HG02610 (cell line): ENCODE measurements around the gene TDRD10.

Experiments
- ATAC-seq: cut with Tn5 transposase; IDR thresholded peaks from one replicate; pipeline ENCODE4 v1.9.1; 2021; ENCODE audit warnings: mild to moderate bottlenecking, moderate library complexity; ENCODE audit not compliant: unreplicated experiment

TDRD10 gene

DNA sequence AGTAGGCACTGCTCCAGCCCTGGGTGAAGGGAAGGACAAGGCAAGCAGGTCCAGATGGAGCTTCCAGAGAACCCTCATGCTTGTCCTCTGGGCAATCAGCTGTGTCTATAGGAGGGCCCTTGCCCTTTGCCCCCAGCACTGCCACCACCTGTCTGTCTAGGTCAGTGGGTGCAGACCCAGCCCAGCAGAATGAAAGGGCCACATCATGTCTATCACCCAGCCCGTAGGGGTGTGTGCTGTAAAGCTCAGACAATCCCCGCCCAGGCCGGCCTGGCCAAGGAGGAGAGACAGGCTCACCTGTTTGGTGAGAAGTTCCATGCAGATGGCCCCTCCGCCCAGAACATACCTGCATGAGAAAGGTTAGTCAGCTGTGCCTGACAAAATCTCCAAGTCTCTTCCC, 49.5 kb downstream of the TDRD10 start:
- ATAC-seq = no peak

DNA sequence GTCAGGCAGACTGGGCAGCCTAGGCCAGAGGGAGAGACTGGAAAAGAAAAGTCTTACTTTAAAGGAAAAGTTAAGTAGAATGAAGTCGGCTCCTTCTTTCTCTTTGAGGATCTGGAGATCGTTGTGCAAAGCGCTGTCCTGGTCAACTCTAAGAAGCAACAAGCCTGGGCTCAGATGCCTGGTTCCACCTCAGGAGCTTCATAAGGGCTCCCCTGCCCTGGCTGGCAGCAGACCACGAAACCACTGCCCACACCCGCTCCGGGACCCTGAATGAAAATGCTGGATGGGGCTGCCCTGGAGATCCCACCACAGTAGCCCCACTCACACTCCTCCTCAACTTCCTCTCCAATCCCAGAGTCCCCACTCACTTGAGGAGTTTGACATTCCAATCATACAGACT, 50.0 kb downstream of the TDRD10 start:
- ATAC-seq = no peak

DNA sequence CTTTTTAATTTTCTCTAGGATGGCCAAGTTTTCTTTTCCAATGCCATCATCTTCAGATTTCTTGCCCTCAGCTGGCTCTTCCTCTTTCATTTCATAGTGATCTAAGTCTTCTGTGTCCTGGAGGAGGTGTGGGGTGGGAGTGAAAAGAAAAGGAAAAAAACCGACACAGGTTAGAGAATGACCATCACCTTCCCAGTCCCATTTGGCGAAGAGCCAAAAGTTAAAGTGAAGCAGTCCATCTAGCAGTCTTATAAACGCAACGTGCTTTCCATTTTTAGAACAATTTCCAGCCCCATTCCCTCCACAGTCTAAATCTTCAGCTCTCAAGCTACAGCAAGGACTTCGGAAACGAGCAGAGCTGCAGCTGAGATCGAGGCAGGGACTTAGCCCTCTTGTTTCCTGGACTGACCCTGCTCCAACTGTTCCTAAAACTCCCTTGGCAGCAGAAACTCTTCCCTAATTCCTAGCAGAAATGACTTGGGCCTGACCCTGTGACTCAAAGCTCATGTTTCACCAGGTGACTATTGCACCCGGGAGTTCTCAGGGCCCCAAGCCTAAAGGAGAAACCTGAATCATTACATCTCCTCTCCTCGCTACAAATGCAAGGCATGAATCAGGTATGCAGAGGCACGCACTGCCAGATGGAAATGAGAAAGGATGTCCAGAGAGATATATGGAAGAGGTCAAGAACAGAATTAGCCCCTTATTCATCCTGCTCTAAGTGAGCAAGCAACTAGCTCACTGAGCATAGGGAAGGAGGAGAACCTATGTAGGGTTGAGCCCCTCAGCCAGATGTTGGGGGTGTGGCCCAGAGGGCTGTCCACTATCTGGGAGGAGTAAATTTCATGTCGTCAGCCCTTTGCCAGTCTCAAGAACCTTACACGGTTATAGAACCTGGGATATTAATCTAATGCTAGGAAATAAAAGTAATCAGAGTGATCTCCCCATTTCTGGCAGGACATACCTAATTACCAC, 51.3 kb downstream of the TDRD10 start:
- no peak for ATAC-seq

DNA sequence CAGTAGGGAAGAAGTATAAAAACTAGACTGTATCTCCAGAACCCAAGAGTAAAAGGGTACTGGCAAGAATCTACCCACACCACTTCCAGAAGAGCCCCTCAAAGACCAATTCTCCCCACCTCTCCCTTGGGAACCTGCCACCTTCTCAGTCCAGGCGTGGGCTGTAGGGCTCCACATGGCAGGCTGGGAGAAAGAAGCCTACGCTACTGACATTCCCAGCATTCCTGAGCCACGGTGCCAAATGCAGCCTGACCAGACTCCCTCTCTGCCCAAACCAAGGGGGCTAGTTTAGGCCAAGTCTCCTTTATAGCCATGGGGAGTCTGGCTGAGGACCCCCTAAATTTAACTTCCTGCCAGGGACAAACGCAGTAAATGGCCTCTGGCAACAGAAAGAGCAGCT, 54.4 kb downstream of the TDRD10 start:
- no peak for ATAC-seq

DNA sequence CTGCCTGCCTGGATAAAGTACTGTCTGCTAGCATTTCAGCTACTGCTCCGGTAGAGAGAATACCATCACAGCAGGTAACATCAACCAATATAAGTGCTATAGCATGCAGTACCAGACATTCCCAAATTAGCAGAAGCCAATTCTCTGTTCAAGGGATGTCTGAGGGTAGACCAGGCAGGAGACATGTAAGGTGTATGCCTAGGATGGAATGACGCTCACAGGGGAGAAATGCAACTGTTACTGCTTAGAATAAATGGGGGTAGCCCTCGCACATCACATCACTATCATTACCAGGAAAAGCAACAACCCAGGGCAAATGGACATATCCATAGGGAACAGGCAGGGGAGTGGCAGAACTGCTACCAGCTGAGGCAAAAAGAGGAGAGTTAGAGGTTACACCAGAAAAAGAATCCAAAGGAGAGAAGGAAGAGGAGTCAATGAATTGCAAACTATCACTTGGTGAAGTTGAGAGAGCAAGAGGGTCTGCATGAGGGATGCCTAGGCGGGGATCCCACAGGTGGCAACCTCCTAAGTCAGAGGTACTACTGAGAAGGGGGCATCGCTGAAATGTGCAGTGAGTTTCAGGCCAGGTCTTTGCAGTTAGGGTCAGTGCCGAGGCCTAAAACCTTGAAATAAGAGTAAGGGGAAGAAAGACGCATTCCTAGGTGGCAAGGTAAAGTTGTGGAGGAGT, 55.4 kb downstream of the TDRD10 start:
- ATAC-seq = no peak

DNA sequence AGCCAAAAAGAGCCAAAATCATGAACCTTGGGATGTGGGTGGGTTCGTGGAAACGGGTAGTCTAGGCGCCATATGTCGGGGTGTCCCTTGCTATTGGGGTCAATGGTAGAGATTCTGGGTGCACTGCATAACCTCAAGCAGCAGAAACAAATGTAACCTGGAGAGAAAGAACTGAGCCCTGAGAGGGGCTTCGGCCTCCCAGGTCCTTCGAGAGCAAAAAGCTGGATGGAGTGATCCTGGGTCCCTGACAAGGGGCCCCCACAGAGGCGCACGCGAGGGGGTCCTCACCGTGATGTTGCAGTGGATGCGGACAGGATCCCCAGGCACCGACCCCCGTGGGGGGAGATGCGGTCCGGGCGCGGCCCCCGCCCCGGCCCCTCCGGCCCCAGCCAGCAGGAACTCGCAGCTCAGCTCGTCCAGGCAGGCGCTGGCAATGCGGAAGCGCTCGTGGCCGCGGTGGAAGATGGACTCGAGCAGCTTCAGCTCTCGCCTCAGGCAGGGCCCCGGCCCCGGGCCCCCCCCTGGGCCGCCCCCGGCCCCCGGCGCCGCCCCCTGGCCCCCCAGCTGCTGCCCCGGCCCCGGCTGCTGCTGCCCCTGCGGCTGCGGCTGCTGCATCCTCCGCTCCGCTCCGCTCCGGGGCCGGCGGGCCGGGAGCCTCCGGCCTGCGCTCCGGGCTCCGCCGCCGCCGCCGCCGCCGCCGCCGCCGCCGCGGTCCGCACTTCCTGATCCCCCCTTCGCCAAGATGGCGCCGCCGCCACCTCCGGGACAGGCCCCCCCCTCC, 56.1 kb downstream of the TDRD10 start, which contains the start of gene UBE2Q1:
Gene UBE2Q1, minus strand, starts transcription at position 724 of the 781 bp plus-strand sequence. Its CDS starts 109 bp downstream, at position 615.
- peak; percentile 8 for ATAC-seq

DNA sequence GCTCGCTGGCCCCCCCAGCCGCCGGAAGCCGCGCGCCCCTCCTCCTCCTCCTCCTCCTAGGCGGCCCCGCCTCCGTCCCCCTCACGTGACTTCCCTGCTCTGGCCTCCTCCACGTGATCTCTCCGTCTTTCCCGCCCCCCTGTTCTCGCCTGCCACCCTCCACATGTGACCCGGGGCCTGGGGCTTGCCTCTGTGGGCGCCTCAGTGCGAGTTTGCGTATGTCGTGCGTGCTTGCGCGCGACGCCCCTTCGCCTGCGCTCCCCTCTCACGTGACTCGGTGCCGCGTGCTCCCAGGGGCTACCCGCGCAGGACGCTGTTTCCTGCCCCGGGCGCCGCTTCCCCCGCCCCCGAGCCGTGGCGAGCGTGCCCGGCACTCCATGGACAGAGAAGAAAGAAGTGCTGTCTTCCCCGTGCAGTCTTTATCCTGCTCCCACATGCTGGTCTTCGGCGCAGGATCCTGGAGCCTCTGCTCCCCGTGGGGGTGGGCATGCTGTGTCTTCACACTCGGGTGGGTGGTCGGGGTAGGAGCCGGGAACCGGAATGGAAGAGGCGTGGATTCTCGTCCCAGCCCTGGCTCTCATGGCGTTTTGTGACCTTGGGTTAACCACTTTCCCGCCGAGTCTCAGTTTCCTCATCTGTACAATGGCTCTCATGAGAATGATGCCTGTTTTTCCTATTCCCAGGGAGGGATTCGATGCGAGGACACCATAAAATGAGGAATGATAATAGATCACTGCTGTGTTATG, 56.9 kb downstream of the TDRD10 start:
- peak; percentile 89 for ATAC-seq

DNA sequence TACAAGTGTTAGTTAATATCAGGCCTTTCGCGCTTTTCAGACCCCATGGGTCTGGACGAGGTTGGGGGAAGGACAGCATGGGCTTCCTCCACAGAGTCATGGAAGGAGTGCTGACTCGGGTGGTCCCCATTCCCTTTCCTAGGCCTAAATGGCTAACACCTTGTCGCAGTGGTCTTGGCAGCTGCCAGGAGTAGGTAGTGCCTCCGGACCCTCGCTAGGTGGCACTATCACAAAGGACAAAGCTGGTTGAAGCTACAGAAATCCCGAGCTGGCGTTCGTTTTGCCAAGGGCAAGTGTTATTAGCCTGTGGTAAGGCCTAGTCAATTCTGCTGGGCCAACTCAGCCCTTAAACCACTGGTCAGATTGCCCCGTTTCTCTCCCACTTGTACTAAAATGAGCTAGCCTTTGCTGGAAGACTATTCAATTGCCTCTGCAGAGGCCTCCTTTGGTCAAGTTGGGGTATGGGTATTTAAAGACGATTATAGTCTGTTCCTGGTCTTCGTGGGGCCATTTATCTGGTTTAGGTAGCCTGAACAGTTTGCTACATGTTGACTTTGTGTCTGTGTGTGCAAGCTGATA, 57.5 kb downstream of the TDRD10 start:
- peak; percentile 35 for ATAC-seq

DNA sequence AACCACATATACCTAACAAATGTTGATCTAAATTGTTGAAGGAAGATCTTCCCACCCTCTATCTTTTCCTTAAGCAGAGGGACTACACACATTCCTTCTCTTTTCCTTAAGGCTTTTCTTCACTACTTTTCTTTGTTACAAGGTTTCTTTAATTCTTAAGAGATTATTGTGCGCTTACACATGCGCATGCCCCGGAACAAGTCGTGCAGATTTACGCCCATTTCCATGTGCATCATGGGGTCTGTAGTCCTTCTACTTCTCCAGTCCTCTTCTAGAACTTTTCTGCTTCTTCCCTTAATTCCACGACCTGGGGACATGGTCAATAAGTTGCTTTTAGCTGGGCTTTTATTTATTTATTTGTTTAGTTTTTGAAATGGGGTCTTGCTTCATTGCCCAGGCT, 63.9 kb downstream of the TDRD10 start:
- ATAC-seq = no peak

DNA sequence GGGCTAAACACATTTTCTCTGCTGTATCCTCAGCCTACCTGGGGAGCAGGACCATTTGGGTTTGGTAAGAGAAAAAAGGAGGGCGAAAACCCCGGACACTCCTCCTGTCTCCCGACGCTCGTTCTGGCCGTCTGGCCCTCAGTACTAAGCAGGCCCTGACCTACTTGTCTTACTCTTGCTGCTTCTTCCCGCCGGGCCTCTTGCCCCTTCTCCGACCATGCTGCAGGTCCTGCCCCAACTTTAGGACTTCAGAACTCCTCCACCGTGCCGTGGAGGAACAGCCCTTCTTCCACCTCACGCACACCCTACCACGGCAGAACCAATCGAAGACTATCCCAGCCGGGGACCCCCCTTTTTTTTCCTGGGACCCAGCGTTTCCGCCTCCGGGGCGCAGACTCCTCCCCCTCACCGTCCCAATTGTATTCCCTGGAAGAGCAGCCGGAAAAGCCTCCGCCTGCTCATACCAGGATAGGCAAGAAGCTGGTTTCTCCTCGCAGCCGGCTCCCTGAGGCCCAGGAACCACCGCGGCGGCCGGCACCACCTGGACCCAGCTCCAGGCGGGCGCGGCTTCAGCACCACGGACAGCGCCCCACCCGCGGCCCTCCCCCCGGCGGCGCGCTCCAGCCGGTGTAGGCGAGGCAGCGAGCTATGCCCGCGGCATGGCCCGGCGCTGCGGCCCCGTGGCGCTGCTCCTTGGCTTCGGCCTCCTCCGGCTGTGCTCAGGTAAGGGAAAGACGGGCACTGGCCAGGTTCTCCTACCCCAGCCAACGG, 65.6 kb downstream of the TDRD10 start, which contains the start of gene CHRNB2:
Gene CHRNB2, plus strand, starts transcription at position 393 of the 771 bp plus-strand sequence. Its CDS starts 267 bp downstream, at position 660.
- no peak for ATAC-seq

DNA sequence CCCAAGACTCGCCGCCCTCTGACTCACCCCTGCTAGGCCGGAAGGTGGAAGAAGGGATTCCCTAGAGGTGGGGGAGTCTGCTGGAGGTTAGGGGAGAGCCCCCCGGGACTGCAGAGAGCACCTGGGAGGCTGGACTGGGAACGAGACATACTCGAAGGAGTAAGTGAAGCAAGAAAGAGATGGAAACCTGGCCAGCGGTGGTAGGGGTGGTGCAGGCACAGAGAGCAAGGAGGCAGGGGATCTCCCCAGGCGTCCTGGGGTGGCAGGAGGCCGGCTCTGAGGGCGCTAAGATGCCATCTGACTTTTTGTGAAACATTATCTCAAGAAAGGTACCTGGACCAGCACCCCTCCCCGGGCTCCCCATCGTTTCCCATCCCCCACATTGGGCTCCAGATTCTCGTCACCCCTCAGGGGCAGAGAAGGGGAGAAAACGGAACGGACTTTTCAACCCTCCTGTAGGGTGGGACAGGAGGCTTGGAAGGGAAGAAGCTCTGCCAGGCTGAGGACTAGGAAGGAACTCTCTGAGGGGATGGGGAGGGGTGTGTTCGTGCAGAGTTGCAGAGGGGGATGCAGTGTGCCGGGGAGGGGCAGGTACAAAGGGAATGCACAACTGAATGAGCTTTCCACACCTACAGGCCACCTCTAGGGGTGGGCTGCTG, 66.3 kb downstream of the TDRD10 start:
- ATAC-seq = no peak

DNA sequence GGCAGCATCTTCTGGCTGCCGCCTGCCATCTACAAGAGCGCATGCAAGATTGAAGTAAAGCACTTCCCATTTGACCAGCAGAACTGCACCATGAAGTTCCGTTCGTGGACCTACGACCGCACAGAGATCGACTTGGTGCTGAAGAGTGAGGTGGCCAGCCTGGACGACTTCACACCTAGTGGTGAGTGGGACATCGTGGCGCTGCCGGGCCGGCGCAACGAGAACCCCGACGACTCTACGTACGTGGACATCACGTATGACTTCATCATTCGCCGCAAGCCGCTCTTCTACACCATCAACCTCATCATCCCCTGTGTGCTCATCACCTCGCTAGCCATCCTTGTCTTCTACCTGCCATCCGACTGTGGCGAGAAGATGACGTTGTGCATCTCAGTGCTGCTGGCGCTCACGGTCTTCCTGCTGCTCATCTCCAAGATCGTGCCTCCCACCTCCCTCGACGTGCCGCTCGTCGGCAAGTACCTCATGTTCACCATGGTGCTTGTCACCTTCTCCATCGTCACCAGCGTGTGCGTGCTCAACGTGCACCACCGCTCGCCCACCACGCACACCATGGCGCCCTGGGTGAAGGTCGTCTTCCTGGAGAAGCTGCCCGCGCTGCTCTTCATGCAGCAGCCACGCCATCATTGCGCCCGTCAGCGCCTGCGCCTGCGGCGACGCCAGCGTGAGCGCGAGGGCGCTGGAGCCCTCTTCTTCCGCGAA, 69.4 kb downstream of the TDRD10 start:
- no peak for ATAC-seq

DNA sequence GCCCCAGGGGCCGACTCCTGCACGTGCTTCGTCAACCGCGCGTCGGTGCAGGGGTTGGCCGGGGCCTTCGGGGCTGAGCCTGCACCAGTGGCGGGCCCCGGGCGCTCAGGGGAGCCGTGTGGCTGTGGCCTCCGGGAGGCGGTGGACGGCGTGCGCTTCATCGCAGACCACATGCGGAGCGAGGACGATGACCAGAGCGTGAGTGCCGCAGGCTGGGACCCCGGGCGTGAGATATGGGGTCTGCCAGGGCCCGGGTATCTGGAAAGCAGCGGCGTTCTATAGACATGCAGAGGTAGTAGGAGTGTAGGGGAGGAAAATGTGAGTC, 69.9 kb downstream of the TDRD10 start:
- ATAC-seq = no peak

DNA sequence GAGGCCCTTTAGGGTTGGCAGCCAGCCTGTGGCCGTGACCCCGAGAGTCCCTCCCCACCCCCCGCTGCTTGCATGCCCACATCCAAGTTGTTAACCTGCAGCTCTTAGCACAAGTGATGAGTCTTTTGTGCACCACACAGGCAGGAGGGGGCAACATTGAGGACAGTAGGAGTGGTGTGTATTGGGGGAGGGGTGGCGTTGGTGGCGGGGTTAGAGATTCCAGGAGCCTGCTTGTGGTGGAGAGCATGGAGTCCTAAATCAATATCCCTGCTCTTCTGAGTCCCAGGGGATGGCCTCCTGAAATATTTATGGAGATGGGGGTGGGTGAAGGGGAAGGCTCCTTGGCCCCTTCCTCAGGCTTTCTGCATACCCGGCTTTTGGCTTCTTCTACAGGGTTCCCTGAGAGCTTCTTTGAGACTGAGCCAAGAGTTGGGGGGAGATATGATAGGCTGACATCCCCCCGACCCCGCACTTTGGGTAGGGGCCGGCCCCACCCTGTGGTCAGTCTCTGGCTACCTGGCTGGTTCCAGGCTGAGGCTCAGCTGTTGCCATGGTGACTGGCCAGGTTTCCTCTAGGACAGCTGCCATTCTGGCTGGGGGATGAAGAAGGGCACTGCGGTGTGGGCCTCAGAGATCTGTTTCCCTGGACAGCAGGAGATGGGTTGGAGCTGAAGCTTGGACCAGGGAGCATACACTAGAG, 70.6 kb downstream of the TDRD10 start:
- ATAC-seq = no peak

DNA sequence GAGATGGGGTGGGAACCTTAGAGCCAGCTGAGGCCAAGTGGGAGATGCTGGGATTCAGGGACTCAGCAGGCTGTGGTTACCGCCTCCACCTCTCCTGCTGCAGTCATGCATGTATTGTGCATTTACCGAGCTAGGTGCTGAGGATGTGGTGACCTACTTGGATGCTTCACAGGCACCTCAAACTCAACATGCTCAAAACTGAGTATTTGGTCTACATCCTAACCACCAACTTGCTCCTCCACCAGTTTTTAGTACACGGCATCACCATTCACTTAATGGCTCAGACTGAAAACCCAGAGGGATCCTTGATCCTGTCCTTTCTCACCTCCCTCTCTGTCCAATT, 71.1 kb downstream of the TDRD10 start:
- no peak for ATAC-seq

DNA sequence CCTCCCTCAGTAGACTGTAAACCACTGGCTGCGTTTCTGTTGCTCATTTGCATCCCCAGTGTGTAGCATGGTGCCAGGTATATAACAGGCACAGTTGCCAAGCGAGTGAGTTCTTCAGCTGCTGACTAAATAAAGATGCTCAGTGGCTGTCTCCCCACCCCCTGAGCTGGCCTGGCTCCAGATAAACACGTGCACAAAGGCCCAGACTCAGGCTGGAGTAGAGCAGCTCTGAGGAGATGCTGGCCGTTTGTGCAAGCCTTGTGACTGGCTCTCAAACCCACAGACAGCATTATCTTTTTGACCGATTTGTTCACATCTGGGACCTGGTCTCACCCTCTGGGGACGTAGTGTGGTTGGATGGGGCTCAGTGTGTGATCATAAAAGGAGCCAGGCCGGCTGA, 72.7 kb downstream of the TDRD10 start:
- ATAC-seq = no peak

DNA sequence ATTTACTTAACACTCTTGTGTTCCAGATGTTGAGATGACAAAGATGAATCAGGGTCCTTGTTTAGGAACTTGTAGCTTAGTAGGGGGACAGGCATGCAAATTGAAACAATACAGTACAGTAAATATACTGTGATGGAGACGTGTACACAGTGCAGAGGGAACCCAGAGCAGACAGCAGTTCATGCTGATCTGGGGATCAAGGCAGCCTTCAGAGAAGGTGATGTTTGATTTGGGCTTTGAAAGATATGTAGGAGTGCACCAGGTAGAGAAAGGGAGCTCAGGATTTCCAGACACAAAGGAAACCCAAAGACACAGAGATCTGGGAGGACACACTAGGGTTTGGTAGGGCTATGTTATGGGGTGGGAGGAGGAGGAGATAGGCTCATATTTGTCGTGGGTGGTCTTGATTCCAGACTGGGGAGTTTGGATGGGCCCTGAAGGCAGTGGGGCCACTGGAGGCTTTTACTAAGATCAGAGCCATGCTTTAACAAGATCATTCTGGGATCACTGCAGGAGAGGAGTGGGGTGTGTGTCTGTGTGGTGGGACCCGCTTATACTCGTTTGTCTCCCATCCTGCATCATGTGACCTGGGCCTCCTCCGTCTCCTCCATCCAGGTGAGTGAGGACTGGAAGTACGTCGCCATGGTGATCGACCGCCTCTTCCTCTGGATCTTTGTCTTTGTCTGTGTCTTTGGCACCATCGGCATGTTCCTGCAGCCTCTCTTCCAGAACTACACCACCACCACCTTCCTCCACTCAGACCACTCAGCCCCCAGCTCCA, 73.3 kb downstream of the TDRD10 start:
- ATAC-seq = no peak
